Caki2 (cell line): ENCODE results near the gene E2F6. TPM values are rescaled to one million over a fixed set of nuclear protein-coding genes. Genes with fewer than 3 reads are reported as not detected.
A peak's percentile ranks its signal among the peaks of the same experiment; 100 is the strongest.

Experiments used
- DNase-seq: peaks from one replicate; pipeline ENCODE4 v3.0.0-alpha.2; 2015; ENCODE audit warnings: low read depth
- in situ Hi-C: cut with HindIII; loops from 2 replicates; pipeline ENCODE4 v1.10.0; 2016; ENCODE audit warnings: low sequenced_read_pairs, low pct_unique_long_range_greater_than_20kb, mixed read lengths
- total RNA-seq: library from RNA; depleted of rRNA; stranded (reverse); fragments of >200 nt; shearing (Covaris generic); gene quantifications from 2 replicates; pipeline ENCODE4 v1.2.3, GENCODE V29; 2014; ENCODE audit warnings: low replicate concordance

The E2F6 gene
- total RNA-seq, 1 experiment from 2014 or later: 40.2 TPM

DNA sequence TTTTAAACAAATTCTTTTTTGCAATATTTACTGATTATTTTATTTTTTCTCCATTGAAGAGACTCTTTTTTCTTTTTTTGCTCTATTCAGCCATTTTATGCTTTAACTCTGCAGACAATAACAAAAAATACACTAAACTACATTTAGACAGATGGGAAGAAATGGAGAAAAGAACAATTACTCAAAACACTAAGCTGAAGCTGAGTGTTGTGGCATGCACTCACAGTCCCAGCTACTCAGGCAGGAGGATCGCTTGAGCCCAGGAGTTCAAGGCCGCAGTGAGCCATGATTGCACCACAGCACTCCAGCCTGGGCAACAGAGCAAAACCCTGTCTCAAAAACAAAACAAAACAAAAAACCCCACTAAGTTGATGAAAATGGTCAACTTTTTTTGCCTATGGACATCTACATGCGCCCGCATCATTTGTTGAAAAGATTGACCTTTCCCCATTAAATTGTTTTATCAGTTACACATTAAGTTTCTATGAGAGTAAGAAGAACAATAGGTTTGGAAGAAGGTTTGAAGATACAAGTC is 43.0 kb downstream of the E2F6 start:
- DNase-seq: no peak
- in situ Hi-C loops: no loop called here

DNA sequence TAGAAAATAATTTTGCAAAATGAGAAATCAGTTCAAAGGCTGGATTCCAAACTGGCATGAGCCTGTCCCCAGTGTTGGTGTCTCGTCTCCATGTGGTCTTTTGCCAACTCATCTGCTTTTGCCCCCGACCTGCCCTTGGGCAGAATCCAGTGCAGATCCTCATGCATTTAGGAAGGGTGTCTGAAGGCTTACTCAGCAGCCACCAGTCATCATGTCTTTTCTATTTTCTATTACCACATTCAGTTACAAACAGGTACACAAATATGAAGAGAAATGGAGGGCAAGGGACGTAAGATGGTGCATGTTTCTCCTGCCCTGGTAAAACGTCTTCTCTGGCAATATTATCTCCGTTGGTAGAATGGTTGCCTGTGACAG is 43.5 kb downstream of the E2F6 start:
- in situ Hi-C loops: no loop called here
- no peak for DNase-seq

DNA sequence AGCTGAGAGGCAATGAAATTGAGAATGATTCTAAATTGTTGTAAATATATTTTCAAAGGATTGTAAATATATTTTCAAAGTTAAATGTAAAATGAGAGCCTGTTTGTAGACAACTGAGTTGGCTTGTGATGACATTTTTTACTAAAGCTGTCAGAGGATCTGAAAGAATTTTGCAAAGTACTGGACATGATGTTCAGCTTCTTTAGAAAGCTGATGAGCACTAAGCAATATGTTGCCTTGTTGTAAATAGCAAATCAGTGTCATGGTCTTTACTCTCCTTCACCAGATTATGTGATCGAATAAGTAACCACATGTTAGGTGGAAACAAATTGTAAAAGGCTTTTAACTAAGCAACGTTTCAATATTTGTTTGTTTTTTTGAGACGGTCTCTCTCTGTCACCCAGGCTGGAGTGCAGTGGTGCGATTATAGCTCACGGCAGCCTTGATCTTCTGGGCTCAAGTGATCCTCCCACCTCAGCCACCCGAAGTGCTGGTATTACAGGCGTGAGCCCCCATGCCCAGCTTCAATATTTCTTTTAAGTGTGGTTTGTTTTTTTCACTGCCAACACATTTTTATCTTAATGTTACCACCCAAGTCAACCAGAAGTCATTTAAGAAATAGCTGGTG is 44.0 kb downstream of the E2F6 start:
- in situ Hi-C loops: no loop called here
- DNase-seq: no peak

GRCh38 chr2:11420671-11421070 is 45.3 kb downstream of the E2F6 start:
- in situ Hi-C loops: no loop called here
- no peak for DNase-seq

- DNase-seq: no peak
- in situ Hi-C loops: no loop called here
Observed at GRCh38 chr2:11420190-11420589, 45.8 kb downstream of the E2F6 start.

GRCh38 chr2:11419781-11420180 is 46.2 kb downstream of the E2F6 start:
- in situ Hi-C loops: loop anchor here (10.0 kb wide), 1 partner anchor 285 kb away; a partner anchor contains a TSS
- no peak for DNase-seq

DNA sequence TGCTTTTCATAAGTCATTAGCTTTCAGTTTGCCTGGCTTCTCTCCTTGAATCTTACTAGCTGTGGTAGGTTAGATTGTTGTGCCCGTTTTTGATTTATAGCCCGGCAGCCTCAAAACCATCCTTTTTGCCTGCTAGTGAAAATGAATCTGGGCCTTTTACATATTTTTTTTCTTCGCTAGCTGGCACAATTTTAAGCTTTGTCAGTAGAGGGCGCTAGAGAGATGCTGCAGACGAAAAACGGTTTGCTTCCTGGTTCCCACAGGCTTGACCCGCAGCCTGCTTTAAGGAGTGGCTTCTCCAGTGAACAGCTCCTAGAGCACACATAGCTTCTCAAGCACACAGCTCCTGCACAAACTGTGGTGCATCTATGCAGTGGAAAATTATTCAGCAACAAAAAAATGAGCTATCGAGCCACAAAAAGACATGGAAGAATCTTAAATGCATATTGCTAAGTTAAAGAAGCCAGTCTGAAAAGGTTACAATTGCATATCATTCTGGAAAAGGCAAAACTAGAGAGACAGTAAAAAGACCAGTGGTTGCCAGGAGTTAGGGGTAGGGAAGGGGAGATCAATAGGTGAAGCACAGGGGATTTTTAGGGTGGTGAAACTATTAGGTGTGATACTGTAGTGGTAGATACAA is 47.9 kb downstream of the E2F6 start:
- in situ Hi-C loops: loop anchor here (10.0 kb wide), 1 partner anchor 283 kb away; a partner anchor contains a TSS
- DNase-seq: peak; percentile 41

DNA sequence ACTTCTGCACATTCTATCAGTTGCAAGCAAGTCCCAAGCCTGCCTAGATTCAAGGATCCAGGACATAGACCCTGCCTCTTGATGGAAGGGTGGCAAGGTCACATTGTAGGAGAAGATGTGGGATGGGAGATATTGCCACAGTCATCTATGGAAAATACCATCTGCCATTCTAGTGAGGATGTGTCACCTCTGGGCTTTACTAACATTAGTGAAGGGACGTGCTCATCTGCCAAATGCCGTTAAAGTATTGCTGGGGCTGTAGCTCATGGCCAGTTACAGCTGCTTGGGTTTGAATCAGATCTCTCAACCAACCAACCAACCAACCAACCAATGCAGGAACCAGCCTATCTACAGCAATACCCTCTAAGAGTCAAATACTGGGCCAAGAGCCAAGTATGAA is 49.0 kb downstream of the E2F6 start:
- DNase-seq: no peak
- in situ Hi-C loops: loop anchor here (10.0 kb wide), 1 partner anchor 282 kb away; a partner anchor contains a TSS

GRCh38 chr2:11416186-11416585 is 49.8 kb downstream of the E2F6 start:
- DNase-seq: no peak
- in situ Hi-C loops: loop anchor here (10.0 kb wide), 1 partner anchor 281 kb away; a partner anchor contains a TSS

GRCh38 chr2:11414372-11415124 is 51.4 kb downstream of the E2F6 start:
- in situ Hi-C loops: loop anchor here (10.0 kb wide), 1 partner anchor 280 kb away; a partner anchor contains a TSS
- no peak for DNase-seq

DNA sequence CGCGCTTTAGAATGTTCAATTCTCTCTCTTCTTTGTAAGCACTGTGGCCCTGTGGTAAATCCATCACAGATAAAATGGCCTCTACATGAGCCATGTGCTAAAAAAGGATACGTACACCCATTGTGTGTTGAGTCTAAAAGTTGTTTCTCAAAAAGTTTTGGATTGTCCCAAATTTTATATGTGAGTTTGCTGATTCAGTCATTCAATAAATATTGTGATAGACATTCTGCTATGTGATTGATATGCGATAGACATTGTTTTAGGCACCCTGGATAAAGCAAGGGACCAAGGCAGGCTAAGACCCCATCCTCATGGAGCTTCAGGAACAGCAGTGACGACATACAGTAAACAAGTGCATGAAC is 53.5 kb downstream of the E2F6 start:
- in situ Hi-C loops: loop anchor here (10.0 kb wide), 1 partner anchor 278 kb away; a partner anchor contains a TSS
- no peak for DNase-seq

DNA sequence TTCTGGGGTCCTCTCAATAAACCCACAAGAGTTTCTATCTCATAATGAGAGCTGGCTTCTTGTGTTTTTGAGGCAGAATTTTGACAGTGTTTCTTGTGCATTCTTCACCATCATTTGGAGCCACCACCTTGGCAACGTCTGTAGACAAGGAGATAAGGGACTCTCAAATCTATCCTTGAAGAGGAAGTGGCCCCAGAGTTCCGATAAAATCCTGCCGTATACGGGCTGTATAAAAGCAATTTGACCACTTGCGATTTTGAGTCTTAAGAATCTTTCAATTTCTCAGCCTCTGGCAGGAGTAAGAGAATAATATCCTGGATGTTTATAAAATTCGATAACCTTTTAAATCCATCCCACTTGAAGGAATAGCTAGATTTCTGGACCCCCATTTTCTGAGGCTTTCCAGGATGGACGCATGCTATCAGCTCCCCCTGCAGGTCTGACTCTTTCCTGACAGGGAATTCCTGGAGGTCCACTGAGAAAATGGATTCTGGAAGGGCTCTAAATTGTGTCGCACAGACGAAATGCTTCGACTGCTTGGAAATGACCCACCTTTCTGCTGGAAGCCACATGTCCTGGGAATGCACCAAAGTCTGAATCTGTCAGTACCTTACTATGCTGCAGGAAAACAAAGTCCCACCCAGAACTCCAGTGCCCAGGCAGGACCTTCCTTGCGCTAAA is 54.1 kb downstream of the E2F6 start:
- in situ Hi-C loops: loop anchor here (10.0 kb wide), 1 partner anchor 277 kb away; a partner anchor contains a TSS
- DNase-seq: no peak

DNA sequence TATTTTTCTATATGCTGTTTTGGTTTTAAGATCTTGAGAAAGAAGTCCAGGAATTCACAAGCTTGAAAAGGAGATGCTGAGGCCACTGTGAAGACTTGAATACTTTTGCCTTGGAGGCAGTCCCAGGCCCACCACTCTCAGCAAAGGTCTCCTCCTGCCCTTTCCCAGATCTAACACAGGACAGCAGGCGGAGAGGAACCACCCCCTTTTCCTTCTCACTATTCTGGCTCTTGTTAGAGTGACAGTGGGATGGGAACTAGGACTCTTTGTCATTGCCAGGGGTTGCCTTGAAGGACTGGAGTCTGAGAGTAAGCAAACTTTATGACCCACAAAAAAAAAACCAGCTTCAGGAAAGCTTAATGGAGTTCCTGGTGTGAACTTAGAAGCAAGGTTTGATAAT is 54.7 kb downstream of the E2F6 start:
- no peak for DNase-seq
- in situ Hi-C loops: loop anchor here (10.0 kb wide), 1 partner anchor 276 kb away; a partner anchor contains a TSS

GRCh38 chr2:11410101-11410500 is 55.9 kb downstream of the E2F6 start:
- DNase-seq: no peak
- in situ Hi-C loops: loop anchor here (10.0 kb wide), 1 partner anchor 275 kb away; a partner anchor contains a TSS

DNA sequence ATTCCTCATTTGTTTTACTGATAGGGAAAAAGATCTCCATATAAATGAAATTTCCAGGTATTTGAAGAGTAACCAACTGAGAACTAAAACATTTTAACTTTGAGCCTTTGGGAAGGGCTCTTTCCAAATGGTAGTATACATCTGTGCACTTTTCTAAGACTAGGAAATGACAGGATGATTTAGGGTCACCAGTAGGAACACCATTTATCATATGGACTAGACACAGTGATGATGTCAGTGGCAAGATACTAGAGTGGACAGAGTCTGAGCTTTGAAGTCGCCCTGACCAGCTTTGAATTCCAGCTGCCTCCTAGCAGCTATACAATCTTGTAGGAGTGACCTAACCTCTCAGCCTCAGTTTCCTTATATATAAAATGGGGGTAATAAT is 56.4 kb downstream of the E2F6 start:
- in situ Hi-C loops: no loop called here
- no peak for DNase-seq

DNA sequence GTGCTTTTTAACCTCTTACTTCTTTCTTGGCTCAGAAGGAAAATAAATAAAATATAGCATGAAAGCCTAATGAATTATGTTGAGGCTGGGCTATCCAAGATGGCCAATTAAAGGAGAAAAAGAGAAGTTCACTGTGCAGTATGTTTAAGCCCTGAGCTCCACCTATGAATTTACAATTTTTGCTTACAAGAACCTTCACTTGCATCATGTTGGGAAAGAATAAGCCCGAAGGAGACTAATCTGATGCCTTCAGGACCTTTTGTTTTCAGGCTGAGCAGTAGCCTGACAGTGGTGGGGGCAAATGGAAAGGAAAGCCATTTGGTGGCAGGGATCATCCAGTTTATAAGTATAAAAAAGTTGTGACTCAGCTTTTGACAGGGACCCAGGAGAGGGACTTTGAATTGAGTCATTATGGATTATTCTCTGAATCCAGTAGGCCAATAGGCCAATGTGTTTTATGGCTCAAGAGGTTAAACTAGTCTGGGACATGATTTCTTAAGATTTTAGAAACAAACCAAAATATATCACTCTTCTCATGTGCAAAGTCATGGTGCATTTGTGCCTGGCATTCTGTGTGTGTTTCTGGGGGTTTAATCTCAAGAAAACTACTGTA is 56.9 kb downstream of the E2F6 start:
- DNase-seq: no peak
- in situ Hi-C loops: no loop called here

- in situ Hi-C loops: no loop called here
- DNase-seq: no peak
Observed at GRCh38 chr2:11407413-11407812, 58.5 kb downstream of the E2F6 start.

- in situ Hi-C loops: no loop called here
Observed at GRCh38 chr2:11406958-11407381, 59.0 kb downstream of the E2F6 start.

More at GRCh38 chr2:11406958-11407381, 59.0 kb downstream of the E2F6 start:
- peak; percentile 64 for DNase-seq
